PC-9 (cell line): Measurements from ENCODE around the gene SCN2B.

Experiments
- EZH2 ChIP-seq: fragments of 200-600 bp; sonication (generic); IDR thresholded peaks from 2 replicates; pipeline ENCODE4 v1.8.0; 2017; ENCODE audit warnings: antibody characterized with exemption, low read depth
- TF ChIP-seq, protein P1 (sequence below): fragments of 200-600 bp; sonication (generic); conservative IDR thresholded peaks from 2 replicates; pipeline ENCODE4 v1.6.1; 2017; ENCODE audit warnings: mixed run types, antibody characterized with exemption, mild to moderate bottlenecking, moderate library complexity

- TF ChIP-seq, protein P1, sequence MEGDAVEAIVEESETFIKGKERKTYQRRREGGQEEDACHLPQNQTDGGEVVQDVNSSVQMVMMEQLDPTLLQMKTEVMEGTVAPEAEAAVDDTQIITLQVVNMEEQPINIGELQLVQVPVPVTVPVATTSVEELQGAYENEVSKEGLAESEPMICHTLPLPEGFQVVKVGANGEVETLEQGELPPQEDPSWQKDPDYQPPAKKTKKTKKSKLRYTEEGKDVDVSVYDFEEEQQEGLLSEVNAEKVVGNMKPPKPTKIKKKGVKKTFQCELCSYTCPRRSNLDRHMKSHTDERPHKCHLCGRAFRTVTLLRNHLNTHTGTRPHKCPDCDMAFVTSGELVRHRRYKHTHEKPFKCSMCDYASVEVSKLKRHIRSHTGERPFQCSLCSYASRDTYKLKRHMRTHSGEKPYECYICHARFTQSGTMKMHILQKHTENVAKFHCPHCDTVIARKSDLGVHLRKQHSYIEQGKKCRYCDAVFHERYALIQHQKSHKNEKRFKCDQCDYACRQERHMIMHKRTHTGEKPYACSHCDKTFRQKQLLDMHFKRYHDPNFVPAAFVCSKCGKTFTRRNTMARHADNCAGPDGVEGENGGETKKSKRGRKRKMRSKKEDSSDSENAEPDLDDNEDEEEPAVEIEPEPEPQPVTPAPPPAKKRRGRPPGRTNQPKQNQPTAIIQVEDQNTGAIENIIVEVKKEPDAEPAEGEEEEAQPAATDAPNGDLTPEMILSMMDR, result no peak
- no peak for TF ChIP-seq EZH2
These were observed 6.9 kb downstream of the SCN2B start for GRCh38 chr11:118169300-118170140.
